HepG2 (cell line): Measurements from ENCODE around the gene SLC45A2. TPM values are rescaled to one million over a fixed set of nuclear protein-coding genes. Genes with fewer than 3 reads are reported as not detected.
A peak's percentile ranks its signal among the peaks of the same experiment; 100 is the strongest.

Experiments used
- ATAC-seq: fragments of 200-7000 bp; cut with Tn5 transposase; 3 replicates; pipeline ENCODE4 v1.9.1; 2020; ENCODE audit warnings: mild to moderate bottlenecking, moderate library complexity
- BruUV-seq: library from RNA; stranded (reverse); fragments of 400-500 nt; replicated peaks from 2 replicates; lab custom pipeline; 2021; lab: Mats Ljungman, UMichigan
- CTCF ChIA-PET: fragments of 300-600 bp; formaldehyde crosslinking; extraction: SDS; loops from one replicate; lab custom pipeline; 2021; ENCODE audit warnings: low total read pairs, inconsistent platforms, low intra/inter-chr PET ratio; lab: Yijun Ruan, JAX
- POLR2A ChIA-PET: fragments of 350-600 bp; sonication (Branson Sonifier 250); formaldehyde crosslinking; loops from one replicate; lab custom pipeline; 2020; ENCODE audit warnings: antibody characterized with exemption, inconsistent platforms; lab: Yijun Ruan, JAX
- DNase-seq: peaks from one replicate; pipeline ENCODE4 v3.0.0-alpha.2; 2015; ENCODE audit warnings: low spot score
- FAIRE-seq: peaks from 3 replicates; lab custom pipeline; 2011; peaks lifted over from hg19 to GRCh38; lab: Jason Lieb, UNC
- H2AFZ ChIP-seq: one replicate; pipeline ENCODE4 v1.6.1; 2011; ENCODE audit warnings: low read length, inconsistent platforms
- H3K27ac ChIP-seq: fragments of 300-600 bp; 3 replicates; pipeline ENCODE4 v1.8.0; 2011; ENCODE audit warnings: mixed run types, mild to moderate bottlenecking, mixed read lengths, low read length, inconsistent platforms; ENCODE audit not compliant: insufficient read depth; ENCODE audit errors: extremely low read length
- H3K27me3 ChIP-seq, 2 experiments: fragments of 200-600 bp in 1 of 2; 2 replicates in 1 of 2; 3 replicates in 1 of 2; pipeline versions ENCODE4 v1.6.0 to v1.8.0; 2011; ENCODE audit warnings: low read length in 2 of 2, mild to moderate bottlenecking in 2 of 2, moderate library complexity in 2 of 2, inconsistent platforms in 1 of 2; ENCODE audit not compliant: insufficient read depth in 2 of 2, control insufficient read depth in 1 of 2
- H3K36me3 ChIP-seq, 2 experiments: fragments of 200-600 bp in 1 of 2; replicated peaks in 1 of 2; 2 replicates in 1 of 2; 3 replicates in 1 of 2; pipeline versions ENCODE4 v1.5.1 to v1.8.0; 2011; ENCODE audit warnings: low read length in 2 of 2, inconsistent platforms in 1 of 2; ENCODE audit not compliant: insufficient read depth in 2 of 2, control insufficient read depth in 1 of 2
- H3K4me1 ChIP-seq: 2 replicates; pipeline ENCODE4 v1.5.1; 2012; ENCODE audit warnings: low read length, inconsistent platforms; ENCODE audit not compliant: insufficient read depth
- H3K4me2 ChIP-seq: 2 replicates; pipeline ENCODE4 v1.6.0; 2011; ENCODE audit warnings: low read depth, low read length, inconsistent platforms
- H3K4me3 ChIP-seq, 3 experiments: fragments of 200-600 bp in 1 of 3; sonication (generic), shearing (Covaris generic) in 1 of 3; replicated peaks in 1 of 3; 2 replicates each; pipeline ENCODE4 v1.5.1; 2011 to 2016; ENCODE audit warnings: low read length in 3 of 3, inconsistent platforms in 2 of 3, low read depth in 2 of 3, mild to moderate bottlenecking in 2 of 3, control low read depth in 1 of 3, mixed read lengths in 1 of 3; ENCODE audit not compliant: insufficient read depth in 1 of 3
- H3K79me2 ChIP-seq: one replicate; pipeline ENCODE4 v1.6.1; 2011; ENCODE audit warnings: low read length, inconsistent platforms; ENCODE audit not compliant: insufficient read depth
- H3K9ac ChIP-seq: 2 replicates; pipeline ENCODE4 v1.6.0; 2011; ENCODE audit warnings: mild to moderate bottlenecking, low read depth, low read length, inconsistent platforms; ENCODE audit not compliant: insufficient read depth
- H3K9me3 ChIP-seq: 2 replicates; pipeline ENCODE4 v1.5.1; 2012; ENCODE audit warnings: mild to moderate bottlenecking, low read length
- H4K20me1 ChIP-seq: 2 replicates; pipeline ENCODE4 v1.6.0; 2011; ENCODE audit warnings: inconsistent platforms, mild to moderate bottlenecking, low read length, moderate library complexity; ENCODE audit not compliant: insufficient read depth
- CREM ChIP-seq, 2 experiments: sonication (generic) in 1 of 2; formaldehyde crosslinking in 1 of 2; IDR thresholded peaks; 2 replicates each; pipeline versions ENCODE4 v1.4.0 to v1.6.1; 2016 to 2020; ENCODE audit warnings: antibody characterized with exemption in 1 of 2, mild to moderate bottlenecking in 1 of 2, missing genetic modification reagents in 1 of 2
- FOXM1 ChIP-seq: sonication (generic); formaldehyde crosslinking; IDR thresholded peaks from 2 replicates; pipeline ENCODE4 v1.5.0; 2020; ENCODE audit warnings: missing genetic modification reagents
- HOXA9 ChIP-seq: sonication (generic); formaldehyde crosslinking; IDR thresholded peaks from 2 replicates; pipeline ENCODE4 v1.8.1; 2022; ENCODE audit warnings: missing genetic modification reagents, mild to moderate bottlenecking, moderate library complexity, borderline replicate concordance
- NFE2L2 ChIP-seq: fragments of 150-350 bp; IDR thresholded peaks from 2 replicates; pipeline ENCODE4 v1.6.1; 2014; ENCODE audit warnings: low read length
- ZNF34 ChIP-seq: sonication (generic); formaldehyde crosslinking; IDR thresholded peaks from 2 replicates; pipeline ENCODE4 v1.4.0; 2020; ENCODE audit warnings: mild to moderate bottlenecking, missing genetic modification reagents, borderline replicate concordance
- WGBS: methylation state at CpG from one replicate; pipeline ENCODE4 v1.1.6; 2017; ENCODE audit warnings: low lambda C conversion rate; 5-methylcytosine and 5-hydroxymethylcytosine counted together
- in situ Hi-C: cut with HindIII; loops from 2 replicates; pipeline ENCODE4 v1.10.0; 2017; ENCODE audit warnings: low pct_unique_long_range_greater_than_20kb; ENCODE audit not compliant: extremely low pct_ligation_motif_present
- intact Hi-C: fragments of 100-400 bp; cut with micrococcal nuclease; formaldehyde crosslinking; loops from one replicate; pipeline ENCODE4 v1.10.0; 2022; ENCODE audit not compliant: unreplicated experiment
- polyA plus RNA-seq, 8 experiments: library from polyadenylated mRNA; depleted of rRNA in 3 of 8; stranded (reverse) in 7 of 8; unstranded in 1 of 8; fragments of >200 nt; fragmentation: Illumina TruSeq in 4 of 8; extraction: Trizol in 4 of 8; gene quantifications; 2 replicates each; pipeline versions ENCODE4 v1.2.1 to v1.2.3, GENCODE V29; 2011 to 2016; ENCODE audit warnings: low read depth in 4 of 8, missing spikeins in 1 of 8, mixed read lengths in 1 of 8; ENCODE audit not compliant: insufficient read depth in 1 of 8
- total RNA-seq, 5 experiments: library from RNA; depleted of rRNA; stranded (reverse); fragments of >200 nt; fragmentation: Illumina TruSeq; extraction: Trizol; gene quantifications; 2 replicates each; pipeline ENCODE4 v1.2.3, GENCODE V29; 2016; ENCODE audit warnings: low read depth in 1 of 5
- TF ChIP-seq, protein P1 (sequence below): sonication (generic); formaldehyde crosslinking; conservative IDR thresholded peaks from 2 replicates; pipeline ENCODE4 v1.8.0; 2022; ENCODE audit warnings: missing genetic modification reagents
- TF ChIP-seq, protein P2 (sequence below): sonication (generic); formaldehyde crosslinking; IDR thresholded peaks from 2 replicates; pipeline ENCODE4 v1.9.0; 2021; ENCODE audit warnings: missing genetic modification reagents, borderline replicate concordance
- TF ChIP-seq, protein P3 (sequence below): sonication (generic); formaldehyde crosslinking; conservative IDR thresholded peaks from 2 replicates; pipeline ENCODE4 v1.4.0; 2020; ENCODE audit warnings: missing genetic modification reagents

Gene SLC45A2
- total and polyA plus RNA-seq, 2 of the 13 experiments (the other 11 are each of a cell fraction or from before 2014, with no cell fraction given) = 0.22 to 0.24 TPM

DNA sequence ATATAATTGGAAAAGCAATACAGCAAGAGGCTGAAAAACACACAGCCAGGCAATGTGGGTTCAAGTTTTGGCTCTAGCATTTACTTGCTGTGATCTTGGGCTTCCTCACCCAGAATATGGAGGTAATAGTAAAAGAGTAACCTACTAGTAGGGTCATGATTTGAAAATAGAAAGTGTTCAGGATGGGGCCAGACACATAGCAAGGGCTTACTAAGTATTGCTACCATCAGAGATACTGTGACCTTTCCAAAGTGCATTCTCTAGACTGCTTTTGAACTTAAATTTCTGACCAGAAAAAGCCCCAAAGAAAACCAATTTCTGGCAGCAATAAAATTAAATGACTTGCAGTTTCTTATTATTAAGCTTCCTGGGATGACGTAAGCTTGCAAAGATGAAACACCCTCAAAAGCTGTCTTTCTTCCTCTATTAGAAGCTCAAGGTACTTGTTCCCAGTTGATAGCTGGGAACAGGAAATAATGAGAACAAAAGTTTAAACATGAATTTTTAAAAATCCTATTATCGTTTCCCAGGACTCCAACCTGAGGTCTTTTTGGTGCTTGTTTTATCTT, 20.3 kb downstream of the SLC45A2 start:
- Histone ChIP-seq H3K27ac (no peak overlapping the region), H3K9ac (no peak overlapping the region), H3K4me1 (no peaks in the 10 kb centered on the region), H4K20me1 (no peaks in the 10 kb centered on the region), H3K36me3 (no peaks in the 10 kb centered on the region), H3K9me3 (no peaks in the 10 kb centered on the region), H3K27me3 (no peaks in the 10 kb centered on the region; a peak in 1 of 5 replicates), H3K4me2 (no peak overlapping the region), H3K4me3 (no peak overlapping the region), H3K79me2 (no peaks in the 10 kb centered on the region), H2AFZ (no peak overlapping the region)
- no peak for FAIRE-seq
- no peak for DNase-seq
- intact Hi-C loops = no loop called here
- CTCF ChIA-PET = no interaction called here
- POLR2A ChIA-PET = no interaction called here
- no peak for ATAC-seq
- in situ Hi-C loops = no loop called here
- no TSS peak for BruUV-seq
- TF ChIP-seq NFE2L2 = peak; percentile 36; the same call in 1 of the 2 replicates
- no peak for TF ChIP-seq FOXM1
- no peak for TF ChIP-seq ZNF34 (CRISPR knock-in tag)
- TF ChIP-seq, protein P1, sequence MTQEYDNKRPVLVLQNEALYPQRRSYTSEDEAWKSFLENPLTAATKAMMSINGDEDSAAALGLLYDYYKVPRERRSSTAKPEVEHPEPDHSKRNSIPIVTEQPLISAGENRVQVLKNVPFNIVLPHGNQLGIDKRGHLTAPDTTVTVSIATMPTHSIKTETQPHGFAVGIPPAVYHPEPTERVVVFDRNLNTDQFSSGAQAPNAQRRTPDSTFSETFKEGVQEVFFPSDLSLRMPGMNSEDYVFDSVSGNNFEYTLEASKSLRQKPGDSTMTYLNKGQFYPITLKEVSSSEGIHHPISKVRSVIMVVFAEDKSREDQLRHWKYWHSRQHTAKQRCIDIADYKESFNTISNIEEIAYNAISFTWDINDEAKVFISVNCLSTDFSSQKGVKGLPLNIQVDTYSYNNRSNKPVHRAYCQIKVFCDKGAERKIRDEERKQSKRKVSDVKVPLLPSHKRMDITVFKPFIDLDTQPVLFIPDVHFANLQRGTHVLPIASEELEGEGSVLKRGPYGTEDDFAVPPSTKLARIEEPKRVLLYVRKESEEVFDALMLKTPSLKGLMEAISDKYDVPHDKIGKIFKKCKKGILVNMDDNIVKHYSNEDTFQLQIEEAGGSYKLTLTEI (CRISPR knock-in tag) = no peak
- 50% methylated on average over 2 of the region's 2 CpGs for WGBS

DNA sequence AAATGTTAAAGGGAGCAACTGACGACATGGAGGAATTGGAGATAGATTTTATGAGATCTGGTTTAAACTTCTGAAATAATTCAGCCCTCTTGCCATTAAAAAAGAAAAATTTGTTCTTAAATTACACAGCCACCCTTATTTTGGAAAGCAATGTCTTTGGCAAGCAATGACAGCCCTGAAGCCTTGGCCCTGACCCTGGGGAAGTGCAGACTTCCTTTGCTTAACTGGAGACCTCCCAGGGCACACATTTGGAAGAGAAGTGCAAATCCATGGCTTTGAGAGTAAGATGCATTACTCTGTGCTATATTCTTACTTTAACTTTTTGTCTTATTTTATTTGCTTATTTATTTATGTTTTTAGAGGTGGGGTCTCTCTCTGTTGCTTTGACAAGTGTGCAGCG, 26.3 kb downstream of the SLC45A2 start:
- H3K27me3 ChIP-seq = no peaks in the 10 kb centered on the region
- no peaks in the 10 kb centered on the region for H3K36me3 ChIP-seq
- H3K9me3 ChIP-seq = no peaks in the 10 kb centered on the region
- no peaks in the 10 kb centered on the region for H4K20me1 ChIP-seq
- H3K27ac ChIP-seq = no peak overlapping the region
- H3K4me3 ChIP-seq = no peak overlapping the region
- DNase-seq (no peak), FAIRE-seq (no peak), ATAC-seq (no peak)
- 48% methylated on average over 2 of the region's 2 CpGs for WGBS
- POLR2A ChIA-PET = no interaction called here
- H3K4me2 ChIP-seq = no peak overlapping the region
- H3K4me1 ChIP-seq = no peaks in the 10 kb centered on the region
- H3K79me2 ChIP-seq = no peaks in the 10 kb centered on the region
- intact Hi-C loops = no loop called here
- H2AFZ ChIP-seq = no peak overlapping the region
- in situ Hi-C loops = no loop called here
- no peak overlapping the region for H3K9ac ChIP-seq
- no TSS peak for BruUV-seq
- CTCF ChIA-PET = no interaction called here
- TF ChIP-seq CREM (IDR thresholded peaks at IDR 0.05) (no peak), CREM (CRISPR knock-in tag; IDR thresholded peaks at IDR 0.05) (no peak), HOXA9 (CRISPR knock-in tag) (no peak)
- TF ChIP-seq, protein P2, sequence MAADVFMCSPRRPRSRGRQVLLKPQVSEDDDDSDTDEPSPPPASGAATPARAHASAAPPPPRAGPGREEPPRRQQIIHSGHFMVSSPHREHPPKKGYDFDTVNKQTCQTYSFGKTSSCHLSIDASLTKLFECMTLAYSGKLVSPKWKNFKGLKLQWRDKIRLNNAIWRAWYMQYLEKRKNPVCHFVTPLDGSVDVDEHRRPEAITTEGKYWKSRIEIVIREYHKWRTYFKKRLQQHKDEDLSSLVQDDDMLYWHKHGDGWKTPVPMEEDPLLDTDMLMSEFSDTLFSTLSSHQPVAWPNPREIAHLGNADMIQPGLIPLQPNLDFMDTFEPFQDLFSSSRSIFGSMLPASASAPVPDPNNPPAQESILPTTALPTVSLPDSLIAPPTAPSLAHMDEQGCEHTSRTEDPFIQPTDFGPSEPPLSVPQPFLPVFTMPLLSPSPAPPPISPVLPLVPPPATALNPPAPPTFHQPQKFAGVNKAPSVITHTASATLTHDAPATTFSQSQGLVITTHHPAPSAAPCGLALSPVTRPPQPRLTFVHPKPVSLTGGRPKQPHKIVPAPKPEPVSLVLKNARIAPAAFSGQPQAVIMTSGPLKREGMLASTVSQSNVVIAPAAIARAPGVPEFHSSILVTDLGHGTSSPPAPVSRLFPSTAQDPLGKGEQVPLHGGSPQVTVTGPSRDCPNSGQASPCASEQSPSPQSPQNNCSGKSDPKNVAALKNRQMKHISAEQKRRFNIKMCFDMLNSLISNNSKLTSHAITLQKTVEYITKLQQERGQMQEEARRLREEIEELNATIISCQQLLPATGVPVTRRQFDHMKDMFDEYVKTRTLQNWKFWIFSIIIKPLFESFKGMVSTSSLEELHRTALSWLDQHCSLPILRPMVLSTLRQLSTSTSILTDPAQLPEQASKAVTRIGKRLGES = no peak
- TF ChIP-seq, protein P3, sequence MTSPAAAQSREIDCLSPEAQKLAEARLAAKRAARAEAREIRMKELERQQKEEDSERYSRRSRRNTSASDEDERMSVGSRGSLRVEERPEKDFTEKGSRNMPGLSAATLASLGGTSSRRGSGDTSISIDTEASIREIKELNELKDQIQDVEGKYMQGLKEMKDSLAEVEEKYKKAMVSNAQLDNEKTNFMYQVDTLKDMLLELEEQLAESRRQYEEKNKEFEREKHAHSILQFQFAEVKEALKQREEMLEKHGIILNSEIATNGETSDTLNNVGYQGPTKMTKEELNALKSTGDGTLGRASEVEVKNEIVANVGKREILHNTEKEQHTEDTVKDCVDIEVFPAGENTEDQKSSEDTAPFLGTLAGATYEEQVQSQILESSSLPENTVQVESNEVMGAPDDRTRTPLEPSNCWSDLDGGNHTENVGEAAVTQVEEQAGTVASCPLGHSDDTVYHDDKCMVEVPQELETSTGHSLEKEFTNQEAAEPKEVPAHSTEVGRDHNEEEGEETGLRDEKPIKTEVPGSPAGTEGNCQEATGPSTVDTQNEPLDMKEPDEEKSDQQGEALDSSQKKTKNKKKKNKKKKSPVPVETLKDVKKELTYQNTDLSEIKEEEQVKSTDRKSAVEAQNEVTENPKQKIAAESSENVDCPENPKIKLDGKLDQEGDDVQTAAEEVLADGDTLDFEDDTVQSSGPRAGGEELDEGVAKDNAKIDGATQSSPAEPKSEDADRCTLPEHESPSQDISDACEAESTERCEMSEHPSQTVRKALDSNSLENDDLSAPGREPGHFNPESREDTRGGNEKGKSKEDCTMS (CRISPR knock-in tag) = no peak
